HG02885 (cell line): ENCODE results near the gene STK32C.

ENCODE experiments used
- ATAC-seq: cut with Tn5 transposase; IDR thresholded peaks from one replicate; pipeline ENCODE4 v1.9.1; 2021; ENCODE audit warnings: mild to moderate bottlenecking; ENCODE audit not compliant: unreplicated experiment, poor library complexity

Gene STK32C

DNA sequence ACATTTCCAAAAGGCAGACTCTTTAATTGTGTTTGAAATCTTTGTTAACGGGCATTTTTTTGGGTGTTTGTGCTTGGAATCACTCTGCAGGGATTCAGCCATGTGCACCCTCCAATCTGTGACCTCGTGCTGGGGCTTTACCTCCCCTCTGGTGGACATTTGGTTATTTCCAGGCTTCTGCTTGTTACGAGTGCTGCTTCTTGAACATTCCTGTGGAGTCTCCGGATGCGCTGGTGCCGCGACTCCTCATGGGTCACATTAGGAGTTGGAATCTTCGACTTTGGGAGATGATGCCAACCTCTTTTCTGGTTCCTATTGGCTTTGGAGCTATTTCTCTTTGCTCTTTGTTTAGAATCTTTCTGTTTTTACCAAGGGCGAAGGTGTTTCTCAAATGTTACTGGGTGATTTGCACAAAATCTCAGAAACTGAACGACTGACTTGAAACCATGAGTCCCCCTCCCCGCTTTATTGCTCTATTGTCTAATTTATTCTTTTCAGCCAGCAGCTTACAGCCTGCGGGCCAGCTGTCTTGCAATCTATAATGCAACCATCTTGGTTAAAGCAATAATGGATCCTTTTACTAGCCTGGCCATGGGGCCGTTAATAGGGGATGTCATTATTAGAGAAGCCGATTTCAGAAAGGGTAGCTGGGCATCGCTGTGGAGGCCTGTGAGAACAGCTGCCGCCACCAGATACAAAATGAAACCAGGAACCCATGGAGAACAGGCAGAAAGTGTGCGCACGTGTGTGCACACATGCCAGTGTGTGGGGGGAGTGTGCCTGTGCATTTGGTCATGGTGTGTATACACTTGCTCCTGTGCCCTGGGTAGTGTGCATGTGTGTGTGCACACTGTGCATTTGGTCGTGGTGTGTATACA, 130.9 kb downstream of the STK32C start:
- ATAC-seq, result no peak

DNA sequence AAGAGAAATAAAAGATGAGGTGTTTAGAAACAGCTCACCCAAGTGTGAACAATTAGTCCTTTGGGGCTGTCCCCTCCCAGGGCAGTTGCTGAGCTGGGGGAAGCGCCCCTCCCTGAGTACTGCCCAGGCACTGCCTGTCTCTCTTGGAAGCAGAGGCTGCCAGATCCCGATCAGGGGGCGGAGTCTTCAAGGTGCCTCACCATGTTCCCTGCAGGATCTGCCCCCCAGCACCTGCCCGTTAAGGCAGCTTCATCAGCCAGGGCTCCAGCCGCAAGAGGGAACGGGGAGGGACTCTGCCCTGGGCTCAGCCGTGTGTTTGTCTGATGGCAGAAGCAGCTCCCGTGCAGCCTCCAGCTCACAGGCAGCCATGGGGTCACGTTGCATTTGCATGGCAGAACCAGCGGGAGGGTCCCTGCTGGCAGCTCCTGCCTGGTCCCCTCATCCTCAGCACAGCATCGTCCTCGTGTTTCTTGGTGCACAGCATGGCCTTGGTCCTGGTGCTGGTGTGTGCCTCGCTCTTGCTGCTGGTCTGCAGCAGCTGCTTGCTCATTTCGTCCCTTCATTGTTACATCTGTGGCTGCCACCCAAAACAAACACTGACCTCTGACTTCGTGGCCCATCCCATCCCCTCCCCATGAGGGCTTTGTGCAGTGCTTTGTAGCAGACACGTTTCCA, 131.7 kb downstream of the STK32C start:
- ATAC-seq, result no peak

DNA sequence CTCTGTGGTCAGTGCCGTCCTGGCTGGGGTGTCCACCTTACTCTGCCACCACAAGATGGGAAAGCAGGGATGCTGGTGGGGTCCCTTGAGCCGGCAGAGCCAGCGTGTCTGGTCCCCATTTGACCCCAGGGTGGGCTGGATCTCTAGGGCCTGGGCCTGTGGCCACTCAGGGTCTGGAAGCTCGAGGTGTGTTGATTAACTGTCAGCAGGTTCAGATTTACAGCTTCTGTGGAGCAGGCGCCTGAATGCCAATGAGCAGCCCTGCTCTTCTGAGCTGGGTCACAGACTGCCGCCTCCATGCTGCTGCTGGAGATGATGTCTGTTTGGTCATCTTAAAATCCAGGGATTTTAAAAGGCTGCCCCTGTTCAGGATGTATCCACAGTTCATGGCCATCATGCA, 132.3 kb downstream of the STK32C start:
- no peak for ATAC-seq

DNA sequence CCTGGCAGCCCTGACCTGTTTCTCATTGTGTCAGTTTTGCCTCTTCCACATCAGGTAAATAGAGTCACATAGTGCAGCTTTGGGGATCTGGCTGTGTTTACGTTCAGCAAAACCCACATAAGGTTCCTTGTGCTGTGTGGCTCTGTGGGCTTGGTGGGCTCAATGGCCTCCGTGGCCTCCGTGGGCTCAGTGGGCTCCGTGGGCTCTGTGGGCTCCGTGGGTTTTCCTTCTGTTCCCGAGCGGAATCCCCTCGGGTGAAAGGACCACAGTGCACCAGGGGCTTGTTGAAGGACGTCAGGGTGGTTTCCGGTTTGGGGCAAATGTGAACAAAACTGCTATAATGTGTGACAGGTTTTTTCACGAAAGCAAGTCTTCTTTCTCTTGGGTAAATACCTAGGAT, 133.5 kb downstream of the STK32C start:
- ATAC-seq, result no peak

DNA sequence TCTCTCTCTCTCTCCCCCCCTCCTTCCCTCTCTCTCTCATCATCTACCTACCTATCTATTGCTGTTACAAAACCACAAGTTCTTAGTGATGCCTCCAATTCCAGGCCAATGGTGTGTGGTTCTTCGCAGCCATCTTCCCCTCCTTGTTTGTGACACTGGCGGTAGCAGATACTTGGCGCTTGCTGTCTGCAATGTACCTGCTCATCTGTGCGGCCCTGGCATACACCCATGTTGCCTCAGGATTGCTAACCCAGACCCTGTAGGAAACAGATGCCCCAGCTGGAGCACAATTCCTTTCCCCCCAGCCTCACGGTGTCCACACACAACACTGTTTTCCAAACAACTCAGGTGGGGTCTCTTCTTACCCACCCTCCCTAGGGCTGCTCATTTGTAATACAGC, 134.6 kb downstream of the STK32C start:
- ATAC-seq, result no peak

DNA sequence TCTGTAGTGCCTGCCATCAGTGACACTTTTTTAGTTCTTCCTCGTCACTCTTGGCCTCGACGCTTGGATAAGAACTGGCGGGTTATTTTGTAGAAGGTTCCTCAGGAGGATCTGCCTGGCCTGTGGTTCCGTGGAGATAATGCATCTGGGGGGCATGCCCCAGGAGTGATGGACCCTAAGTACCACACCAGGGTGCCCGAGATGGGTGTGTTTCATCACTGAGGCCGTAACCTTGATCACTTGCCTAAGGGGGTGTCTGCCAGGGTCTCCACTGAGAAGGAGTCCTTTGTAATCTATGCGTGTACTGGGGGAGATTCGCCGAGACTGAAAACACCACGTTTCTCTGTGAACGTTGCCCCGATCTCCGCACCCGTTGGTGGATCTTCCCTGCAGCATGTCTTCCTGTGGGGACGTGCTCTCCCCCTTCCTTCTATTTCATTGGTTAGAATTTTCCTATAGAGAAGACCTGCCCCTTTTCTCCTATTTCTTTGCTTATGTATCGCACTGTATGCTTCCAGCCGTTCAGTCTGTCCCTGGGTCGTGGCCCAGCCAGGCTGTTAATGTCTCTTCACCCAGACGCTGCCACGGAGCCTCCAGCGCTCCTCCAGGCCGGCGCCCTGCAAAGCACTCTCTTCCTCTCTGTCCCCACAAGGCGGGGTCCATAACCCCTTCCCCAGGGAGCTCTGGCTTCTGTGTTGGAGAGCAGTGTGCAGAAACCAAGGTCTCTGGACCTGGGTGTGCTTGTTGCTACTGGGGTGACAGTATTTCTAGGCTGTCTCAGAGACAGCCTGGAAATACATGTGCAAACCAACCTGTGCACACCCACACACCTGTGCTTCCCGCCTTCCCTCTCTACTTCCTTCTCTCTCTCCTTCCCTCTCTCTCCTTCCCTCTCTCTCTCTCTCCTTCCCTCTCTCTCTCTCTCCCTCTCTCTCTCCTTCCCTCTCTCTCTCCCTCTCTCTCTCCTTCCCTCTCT, 135.4 kb downstream of the STK32C start:
- ATAC-seq, result no peak

DNA sequence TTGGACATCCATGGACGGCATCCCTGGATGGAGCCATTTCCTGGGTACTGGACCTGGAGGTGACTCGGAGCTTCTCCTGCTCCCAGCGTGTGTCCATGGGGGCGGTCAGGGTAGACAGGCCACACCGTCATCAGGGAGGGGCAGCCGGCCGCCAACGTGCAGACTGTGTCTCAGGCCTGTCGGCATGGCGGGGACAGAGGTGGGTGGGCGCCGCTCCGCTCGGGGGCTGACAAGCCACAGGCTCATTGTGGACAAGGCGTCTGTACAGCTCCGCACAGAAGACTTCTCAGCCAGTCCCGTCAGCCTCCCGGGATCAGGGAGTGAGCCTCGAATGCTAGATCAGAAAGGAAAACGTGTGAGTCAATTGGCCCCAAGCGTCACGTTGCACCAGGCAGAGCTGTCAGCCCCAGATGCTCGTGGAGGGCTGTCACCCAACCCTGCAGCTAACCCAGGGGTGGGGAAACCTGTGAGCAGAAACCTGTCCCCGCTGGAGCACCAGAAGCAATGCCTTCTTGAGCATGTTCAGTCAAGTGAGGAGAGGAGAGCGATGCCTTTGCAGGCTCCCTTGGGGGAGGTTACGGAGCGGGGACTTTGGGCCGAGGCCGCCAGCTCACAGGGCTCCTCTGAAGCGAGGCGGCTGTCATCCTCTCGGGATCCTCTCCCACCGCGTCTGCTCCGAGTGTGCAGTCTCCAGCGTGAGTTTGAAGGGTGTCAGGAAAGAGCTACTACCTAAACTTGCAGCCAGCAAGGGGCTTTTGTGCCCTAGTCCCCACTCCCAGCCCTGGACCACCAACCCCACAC, 137.0 kb downstream of the STK32C start:
- no peak for ATAC-seq

DNA sequence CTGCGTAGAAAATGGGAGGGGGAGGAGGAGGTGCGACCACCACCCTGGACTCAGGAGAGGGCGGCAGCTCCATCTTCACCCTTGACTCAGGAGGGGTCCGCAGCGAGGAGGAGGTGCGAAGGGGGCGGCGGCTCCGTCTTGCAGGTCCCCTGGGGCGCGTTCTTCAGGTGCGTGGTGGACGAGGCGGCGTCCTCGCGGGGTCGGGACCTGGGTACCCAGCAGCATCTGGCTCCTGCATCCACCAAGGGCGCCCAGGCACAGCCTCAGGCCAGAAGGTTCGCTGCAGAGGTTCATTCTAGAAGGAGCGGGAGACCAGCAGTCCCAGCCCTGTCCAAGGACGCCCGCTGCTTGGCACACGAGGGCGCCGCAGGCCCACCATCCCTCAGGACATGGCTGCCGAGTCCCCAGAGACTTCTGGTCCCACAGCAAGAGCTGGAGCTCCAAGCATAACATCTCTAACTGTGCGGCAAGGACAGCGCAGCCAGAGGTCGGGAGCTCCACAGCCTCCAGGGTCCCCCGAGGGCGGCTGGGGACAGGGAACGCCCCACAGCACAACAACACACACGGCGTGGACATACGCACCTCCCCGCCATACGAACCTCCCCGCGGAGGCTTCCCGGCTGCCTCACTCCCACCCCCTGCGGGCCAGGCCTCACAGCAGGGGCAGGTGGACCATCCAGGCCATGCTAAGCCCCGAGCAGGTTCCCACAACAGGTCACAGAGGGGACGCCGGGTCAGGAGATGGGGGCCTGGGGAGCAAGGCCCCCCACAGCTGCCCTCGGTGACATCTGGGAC, 137.8 kb downstream of the STK32C start:
- ATAC-seq, result no peak

DNA sequence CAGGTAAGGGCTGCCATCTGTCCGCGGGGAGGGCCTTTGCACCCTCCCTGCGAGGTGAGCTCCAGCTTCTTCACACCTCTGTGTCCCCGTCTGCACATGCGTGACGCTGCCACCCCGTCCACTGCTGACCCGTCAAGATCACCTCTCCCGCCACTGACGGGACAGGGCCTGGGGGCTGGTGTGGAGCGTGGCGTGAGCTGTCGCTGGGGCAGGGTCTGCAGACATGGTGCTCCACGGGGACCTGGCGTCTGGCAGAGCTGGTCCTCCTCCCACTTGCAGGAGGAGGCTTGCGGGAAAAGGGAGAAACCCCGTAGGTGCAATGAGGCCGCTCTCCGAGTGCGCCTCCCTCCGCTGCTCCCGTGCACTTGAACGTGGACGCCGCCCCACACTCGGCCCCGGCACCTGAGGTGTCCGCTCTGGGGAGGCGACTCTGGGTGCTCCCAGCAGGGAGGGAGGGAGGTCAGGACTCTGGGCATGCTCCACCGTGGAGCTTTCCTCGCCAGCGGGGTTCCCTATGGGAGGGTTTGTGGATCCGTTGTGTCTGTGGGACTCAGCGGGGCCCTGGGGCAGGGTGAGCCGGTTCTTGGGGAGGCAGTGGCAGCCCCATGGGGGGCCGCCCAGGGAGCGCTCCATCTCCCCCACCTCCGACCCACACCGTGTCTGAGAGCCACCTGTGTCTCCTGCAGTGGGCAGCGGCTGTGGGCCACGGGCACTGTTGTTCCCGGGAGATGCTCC, 138.6 kb downstream of the STK32C start:
- ATAC-seq, result no peak

DNA sequence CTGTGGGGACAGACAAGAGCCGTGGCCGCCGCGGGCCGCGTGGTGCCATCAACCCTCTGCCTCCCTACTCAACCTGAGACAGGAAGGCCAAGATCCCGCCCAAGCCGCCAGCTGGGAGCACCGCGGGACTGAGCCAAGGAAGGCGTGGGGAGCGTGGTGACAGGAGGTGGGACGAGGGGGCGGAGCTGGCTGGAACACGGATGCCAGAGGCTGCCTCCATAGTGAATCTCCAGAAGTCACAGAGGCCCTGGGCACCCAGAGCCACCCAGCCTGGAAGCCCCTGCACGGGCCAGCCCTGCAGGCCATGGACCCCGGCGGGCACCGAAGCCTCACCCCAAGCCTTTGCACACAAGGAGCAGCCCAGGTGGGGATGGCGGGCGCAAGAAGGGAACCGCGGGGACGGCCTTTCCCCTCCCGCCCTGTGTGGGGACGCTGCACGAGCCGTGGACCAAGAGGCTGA, 139.1 kb downstream of the STK32C start:
- no peak for ATAC-seq

DNA sequence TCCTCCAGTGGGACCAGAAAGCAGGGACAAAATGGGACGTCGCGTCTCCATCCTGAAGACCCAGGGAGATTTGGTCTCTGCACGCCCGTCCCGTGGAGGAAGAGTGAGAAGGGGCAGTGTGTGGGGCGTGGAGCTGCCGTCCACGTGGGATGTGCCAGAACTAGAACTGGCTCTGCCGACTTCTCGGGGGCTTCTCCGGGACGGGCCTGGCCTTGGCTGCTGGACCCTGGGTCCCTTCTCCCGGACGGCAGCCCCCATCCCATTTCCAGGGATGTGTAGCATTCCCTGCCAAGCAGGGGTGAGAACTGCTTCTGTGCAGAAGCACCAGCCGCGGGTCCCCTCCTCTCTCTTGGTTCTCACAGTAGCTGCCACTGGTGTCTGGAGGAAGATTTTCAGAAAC, 139.8 kb downstream of the STK32C start:
- ATAC-seq, result no peak

DNA sequence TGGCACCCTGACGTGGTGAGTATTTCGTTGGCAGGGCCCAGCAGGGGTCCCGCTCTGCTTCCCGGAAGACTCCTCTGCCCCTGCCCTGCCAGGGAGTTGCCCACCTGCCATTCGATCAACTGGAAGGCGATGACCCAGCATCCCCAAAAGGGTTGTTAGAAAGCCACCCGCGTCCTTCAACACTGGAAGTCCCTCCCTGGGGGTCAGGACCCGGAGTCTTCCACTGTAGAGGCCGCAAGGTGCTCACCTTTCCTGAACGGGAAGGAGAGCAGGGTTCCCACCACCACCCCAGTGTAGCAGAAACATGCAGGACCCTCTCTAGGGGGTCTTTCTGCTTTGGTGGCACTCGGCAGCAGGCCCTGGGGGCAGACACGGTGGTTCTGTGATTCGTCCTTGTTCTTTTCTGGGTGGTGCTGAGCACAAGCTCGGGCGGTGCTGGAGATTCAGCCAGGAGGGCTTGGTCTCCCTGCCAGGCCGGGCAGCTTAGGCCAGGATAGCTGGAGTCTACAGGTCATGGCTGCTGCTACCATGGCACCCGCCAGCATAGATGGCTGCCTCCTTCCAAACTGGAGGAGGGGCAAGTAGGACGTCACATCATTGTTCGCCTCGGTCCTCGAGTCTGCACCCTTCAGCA, 140.6 kb downstream of the STK32C start:
- no peak for ATAC-seq

DNA sequence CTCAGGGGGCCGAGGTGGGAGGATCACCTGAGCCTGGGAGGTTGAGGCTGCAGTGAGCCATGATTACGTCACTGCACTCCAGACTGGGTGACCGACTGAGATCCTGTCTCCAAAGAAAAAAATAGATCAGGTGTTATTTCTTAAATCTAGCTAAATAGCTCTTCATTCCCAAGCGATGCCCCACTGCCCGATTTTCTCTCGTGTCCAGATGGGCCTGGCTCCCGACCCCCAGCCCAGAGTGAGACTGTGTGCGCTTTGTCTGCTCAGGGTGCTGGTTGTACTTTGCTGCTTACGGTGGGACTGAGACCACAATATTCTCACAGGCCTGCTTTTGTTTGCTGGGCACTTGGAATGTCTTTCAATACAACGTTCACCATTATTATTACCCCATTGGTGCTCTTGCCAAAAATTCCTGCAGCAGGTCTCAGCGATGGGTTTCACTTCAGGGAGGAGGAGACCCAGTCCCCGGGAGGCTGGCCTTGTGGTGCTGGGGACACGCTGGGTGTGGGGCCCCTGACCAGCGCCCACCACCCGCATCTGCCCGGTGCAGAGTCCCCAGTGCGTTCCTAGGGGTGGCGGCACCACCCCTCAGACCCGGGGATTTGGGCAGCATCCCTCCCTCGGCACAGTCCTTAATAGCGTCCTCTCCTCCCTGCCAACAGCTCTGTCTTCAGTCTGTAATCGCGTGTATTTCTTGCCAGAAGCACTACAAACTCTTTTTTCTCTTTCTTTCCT, 141.4 kb downstream of the STK32C start:
- no peak for ATAC-seq

DNA sequence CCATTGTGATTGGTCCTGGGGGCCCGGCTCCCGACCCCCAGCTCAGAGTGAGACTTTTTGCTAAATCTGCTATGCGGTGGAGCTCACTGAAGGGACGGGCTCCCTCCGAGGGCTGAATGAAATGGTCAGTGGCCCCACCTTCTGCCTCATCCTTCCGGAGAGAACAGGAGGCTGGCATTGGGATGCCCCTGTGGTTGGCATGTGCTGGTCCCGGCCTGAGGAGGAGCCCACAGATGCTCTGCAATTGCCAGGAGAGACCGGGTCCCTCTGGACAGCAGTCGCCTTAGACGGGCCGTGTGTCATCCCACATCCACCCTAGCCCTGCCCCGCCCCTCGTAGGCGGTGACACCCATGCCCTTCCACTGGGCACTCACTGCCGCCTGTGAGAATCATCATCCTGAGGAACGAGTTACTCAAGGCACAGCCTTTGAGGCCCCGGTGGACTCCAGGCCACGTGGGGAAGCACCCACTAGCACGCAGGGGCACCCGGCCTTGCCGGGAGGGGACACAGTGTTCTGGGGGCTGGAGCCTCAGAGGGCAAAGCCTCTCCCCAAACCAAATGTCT, 142.3 kb downstream of the STK32C start:
- no peak for ATAC-seq

DNA sequence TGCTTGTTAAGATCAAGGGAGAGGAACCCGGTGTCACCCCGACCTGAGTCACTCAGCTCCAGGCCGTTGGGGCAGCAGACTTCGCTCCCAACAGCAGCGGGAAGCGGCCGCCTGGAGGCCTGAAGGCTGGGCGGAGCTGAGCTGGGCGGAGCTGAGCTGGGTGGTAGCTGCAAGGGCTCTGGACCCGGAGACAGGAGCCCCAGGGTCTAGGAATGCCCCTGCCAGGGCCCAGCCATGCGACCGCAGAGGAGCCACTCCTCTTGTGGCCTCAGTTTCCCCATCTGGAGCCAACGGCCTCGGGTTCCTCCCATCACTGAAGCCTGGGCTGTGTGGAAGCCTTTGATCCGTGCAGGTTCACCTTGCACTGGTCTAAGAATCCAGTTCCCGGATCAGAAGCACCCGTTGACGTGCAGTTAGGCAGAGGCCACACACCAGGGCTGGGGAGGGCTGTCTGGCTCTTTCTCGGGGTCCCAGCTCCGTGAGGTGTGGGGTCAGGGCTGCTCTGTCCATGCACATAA, 142.9 kb downstream of the STK32C start:
- no peak for ATAC-seq

DNA sequence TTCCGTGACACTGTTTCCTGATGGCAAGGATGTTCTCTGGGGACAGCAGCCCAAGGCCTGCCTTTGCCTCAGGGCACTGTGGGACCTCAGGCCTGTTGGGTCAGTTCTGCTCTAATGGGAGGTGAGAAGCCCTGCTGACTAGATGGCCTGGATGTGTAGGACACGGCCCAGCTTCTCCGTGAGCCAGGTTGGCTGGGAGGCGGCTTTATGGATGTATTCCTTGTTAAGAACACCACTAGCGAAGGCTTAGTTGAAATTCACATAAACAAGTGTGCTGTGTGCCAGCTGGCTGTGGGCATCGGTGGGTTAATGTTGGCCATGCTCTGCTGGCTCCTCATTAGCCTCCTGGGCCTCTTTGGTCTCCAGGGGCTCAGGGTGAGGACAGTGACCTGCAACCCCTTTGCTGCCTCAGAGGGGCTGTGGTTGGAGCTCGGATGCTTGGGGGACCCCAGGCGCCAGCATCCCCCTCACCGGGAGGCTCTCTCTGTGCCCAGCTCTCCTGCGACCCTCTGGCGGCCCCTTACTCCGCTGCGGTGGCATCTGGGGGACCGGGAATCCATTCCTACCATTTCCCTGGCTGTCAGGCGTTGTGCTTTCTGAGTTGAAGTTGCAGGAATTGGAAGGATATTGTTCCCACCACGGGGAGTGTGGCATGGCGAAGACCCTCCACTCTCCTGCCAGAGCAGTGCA, 143.8 kb downstream of the STK32C start:
- ATAC-seq, result no peak
